COLO668 (cell line): ENCODE results near the gene STK4.

ENCODE experiments used
- DNase-seq: peaks from one replicate; lab custom pipeline; 2025; ENCODE audit not compliant: unreplicated experiment; lab: John Stamatoyannopoulos, UW

Gene STK4

GRCh38 chr20:45051204-45052060, 85.1 kb downstream of the STK4 start:
- no peak for DNase-seq

GRCh38 chr20:45052698-45053429, 86.6 kb downstream of the STK4 start:
- no peak for DNase-seq

GRCh38 chr20:45053430-45054351, 87.4 kb downstream of the STK4 start:
- no peak for DNase-seq

GRCh38 chr20:45055056-45055455, 88.7 kb downstream of the STK4 start:
- DNase-seq: no peak

- no peak for DNase-seq
Measured at GRCh38 chr20:45056473-45057173, 90.3 kb downstream of the STK4 start.

- DNase-seq: no peak
Measured at GRCh38 chr20:45058168-45058850, 92.0 kb downstream of the STK4 start.

- no peak for DNase-seq
Measured at GRCh38 chr20:45059022-45059728, 92.9 kb downstream of the STK4 start.

GRCh38 chr20:45060294-45060693, 94.0 kb downstream of the STK4 start:
- no peak for DNase-seq

- DNase-seq: no peak
Measured at GRCh38 chr20:45061244-45061643, 94.9 kb downstream of the STK4 start.

- DNase-seq: peak; percentile 61
Measured at GRCh38 chr20:45063107-45063506, 96.8 kb downstream of the STK4 start.

- DNase-seq: no peak
Measured at GRCh38 chr20:45064812-45065211, 98.5 kb downstream of the STK4 start.

GRCh38 chr20:45066372-45066771, 100.1 kb downstream of the STK4 start:
- DNase-seq: no peak

GRCh38 chr20:45067087-45067486, 100.8 kb downstream of the STK4 start:
- DNase-seq: no peak

- no peak for DNase-seq
Measured at GRCh38 chr20:45067558-45067957, 101.2 kb downstream of the STK4 start.

GRCh38 chr20:45069261-45069660, 102.9 kb downstream of the STK4 start:
- no peak for DNase-seq

GRCh38 chr20:45070932-45071632, 104.8 kb downstream of the STK4 start:
- no peak for DNase-seq

GRCh38 chr20:45072066-45072465, 105.8 kb downstream of the STK4 start:
- no peak for DNase-seq

GRCh38 chr20:45073221-45073620, 106.9 kb downstream of the STK4 start:
- DNase-seq: no peak

GRCh38 chr20:45077559-45077958, 111.2 kb downstream of the STK4 start:
- DNase-seq: no peak
